ENCODE measurements around the gene EXOSC6.
"Not testable (repeated sequence)": the region's sequence is repeated elsewhere in the genome, so short reads cannot be mapped to it uniquely, and the experiment has no call there.

DNA sequence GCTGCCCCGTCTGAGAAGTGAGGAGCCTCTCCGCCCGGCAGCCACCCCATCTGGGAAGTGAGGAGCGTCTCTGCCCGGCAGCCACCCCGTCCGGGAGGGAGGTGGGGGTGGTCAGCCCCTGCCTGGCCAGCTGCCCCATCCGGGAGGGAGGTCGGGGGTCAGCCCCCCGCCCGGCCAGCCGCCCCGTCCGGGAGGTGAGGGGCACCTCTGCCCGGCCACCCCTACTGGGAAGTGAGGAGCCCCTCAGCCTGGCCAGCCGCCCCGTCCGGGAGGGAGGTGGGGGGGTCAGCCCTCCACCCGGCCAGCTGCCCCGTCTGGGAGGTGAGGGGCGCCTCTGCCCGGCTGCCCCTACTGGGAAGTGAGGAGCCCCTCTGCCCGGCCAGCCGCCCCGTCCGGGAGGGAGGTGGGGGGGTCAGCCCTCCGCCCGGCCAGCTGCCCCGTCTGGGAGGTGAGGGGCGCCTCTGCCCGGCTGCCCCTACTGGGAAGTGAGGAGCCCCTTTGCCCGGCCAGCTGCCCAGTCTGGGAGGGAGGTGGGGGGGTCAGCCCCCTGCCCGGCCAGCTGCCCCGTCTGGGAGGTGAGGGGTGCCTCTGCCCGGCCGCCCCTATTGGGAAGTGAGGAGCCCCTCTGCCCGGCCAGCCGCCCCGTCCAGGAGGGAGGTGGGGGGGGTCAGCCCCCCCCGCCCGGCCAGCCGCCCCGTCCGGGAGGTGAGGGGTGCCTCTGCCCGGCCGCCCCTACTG, 46.9 kb downstream of the EXOSC6 start:
- TF ChIP-seq, protein P1, sequence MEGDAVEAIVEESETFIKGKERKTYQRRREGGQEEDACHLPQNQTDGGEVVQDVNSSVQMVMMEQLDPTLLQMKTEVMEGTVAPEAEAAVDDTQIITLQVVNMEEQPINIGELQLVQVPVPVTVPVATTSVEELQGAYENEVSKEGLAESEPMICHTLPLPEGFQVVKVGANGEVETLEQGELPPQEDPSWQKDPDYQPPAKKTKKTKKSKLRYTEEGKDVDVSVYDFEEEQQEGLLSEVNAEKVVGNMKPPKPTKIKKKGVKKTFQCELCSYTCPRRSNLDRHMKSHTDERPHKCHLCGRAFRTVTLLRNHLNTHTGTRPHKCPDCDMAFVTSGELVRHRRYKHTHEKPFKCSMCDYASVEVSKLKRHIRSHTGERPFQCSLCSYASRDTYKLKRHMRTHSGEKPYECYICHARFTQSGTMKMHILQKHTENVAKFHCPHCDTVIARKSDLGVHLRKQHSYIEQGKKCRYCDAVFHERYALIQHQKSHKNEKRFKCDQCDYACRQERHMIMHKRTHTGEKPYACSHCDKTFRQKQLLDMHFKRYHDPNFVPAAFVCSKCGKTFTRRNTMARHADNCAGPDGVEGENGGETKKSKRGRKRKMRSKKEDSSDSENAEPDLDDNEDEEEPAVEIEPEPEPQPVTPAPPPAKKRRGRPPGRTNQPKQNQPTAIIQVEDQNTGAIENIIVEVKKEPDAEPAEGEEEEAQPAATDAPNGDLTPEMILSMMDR (IDR thresholded peaks at IDR 0.05; ENCODE audit: poor library complexity, severe bottlenecking), result not testable (repeated sequence)
- TF ChIP-seq EP300 (conservative IDR thresholded peaks at IDR 0.05; ENCODE audit: poor library complexity, severe bottlenecking); POLR2AphosphoS5 (IDR thresholded peaks at IDR 0.05); EZH2 (IDR thresholded peaks at IDR 0.05; ENCODE audit: borderline replicate concordance, insufficient read depth, low read length, poor library complexity, severe bottlenecking); TAF1 (IDR thresholded peaks at IDR 0.05; ENCODE audit: low read depth); MXI1 (conservative IDR thresholded peaks at IDR 0.05; ENCODE audit: poor library complexity, severe bottlenecking); RAD21 (conservative IDR thresholded peaks at IDR 0.05): not testable (repeated sequence)
- TF ChIP-seq, protein P2, sequence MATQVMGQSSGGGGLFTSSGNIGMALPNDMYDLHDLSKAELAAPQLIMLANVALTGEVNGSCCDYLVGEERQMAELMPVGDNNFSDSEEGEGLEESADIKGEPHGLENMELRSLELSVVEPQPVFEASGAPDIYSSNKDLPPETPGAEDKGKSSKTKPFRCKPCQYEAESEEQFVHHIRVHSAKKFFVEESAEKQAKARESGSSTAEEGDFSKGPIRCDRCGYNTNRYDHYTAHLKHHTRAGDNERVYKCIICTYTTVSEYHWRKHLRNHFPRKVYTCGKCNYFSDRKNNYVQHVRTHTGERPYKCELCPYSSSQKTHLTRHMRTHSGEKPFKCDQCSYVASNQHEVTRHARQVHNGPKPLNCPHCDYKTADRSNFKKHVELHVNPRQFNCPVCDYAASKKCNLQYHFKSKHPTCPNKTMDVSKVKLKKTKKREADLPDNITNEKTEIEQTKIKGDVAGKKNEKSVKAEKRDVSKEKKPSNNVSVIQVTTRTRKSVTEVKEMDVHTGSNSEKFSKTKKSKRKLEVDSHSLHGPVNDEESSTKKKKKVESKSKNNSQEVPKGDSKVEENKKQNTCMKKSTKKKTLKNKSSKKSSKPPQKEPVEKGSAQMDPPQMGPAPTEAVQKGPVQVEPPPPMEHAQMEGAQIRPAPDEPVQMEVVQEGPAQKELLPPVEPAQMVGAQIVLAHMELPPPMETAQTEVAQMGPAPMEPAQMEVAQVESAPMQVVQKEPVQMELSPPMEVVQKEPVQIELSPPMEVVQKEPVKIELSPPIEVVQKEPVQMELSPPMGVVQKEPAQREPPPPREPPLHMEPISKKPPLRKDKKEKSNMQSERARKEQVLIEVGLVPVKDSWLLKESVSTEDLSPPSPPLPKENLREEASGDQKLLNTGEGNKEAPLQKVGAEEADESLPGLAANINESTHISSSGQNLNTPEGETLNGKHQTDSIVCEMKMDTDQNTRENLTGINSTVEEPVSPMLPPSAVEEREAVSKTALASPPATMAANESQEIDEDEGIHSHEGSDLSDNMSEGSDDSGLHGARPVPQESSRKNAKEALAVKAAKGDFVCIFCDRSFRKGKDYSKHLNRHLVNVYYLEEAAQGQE (IDR thresholded peaks at IDR 0.05; ENCODE audit: borderline replicate concordance), result not testable (repeated sequence)
